Measurements from ENCODE around the gene TPD52L2. TPM values are rescaled to one million over a fixed set of nuclear protein-coding genes. Genes with fewer than 3 reads are reported as not detected.

The TPD52L2 gene
- polyA plus RNA-seq, 3 donors, result 137 to 167 (median 144) TPM

DNA sequence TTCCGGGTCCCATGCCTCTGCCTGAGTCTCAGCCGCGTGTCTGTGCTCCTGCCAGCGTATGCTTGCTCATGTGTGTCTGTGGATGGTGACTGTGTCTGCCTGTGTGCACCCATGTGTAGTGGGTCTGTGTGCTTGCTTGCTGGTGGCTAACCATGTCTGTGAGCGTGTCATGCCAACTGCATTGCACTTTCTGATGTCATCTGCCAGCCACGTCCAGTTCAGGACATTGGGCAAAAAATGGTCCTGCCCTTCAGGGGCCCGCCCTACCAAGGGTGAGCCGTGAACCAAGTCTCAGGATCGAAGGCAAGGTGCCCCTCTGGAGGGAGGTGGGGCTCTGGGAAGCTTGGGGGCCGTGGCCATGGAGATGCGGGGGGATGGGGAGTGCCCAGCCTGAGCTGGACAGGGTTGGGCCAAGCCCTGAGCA, 24.7 kb upstream of the TPD52L2 start:
- H3K36me3 ChIP-seq (replicated peaks in 1 of 2; ENCODE audit: control insufficient read depth in 1 of 2, insufficient read depth in 2 of 2, low read length in 2 of 2), result no peaks in the 10 kb centered on the region
- Mint-ChIP-seq H3K4me1 (peaks cover 11% of the 10 kb centered on the region), H3K9me3 (peaks cover 0 to 6% (median 2%) of the 10 kb centered on the region in 7 donors), H3K36me3 (peaks cover 0 to 3% of the 10 kb centered on the region in 2 donors), H3K27ac (no peak overlapping the region), H3K4me3 (peak overlapping the region in 1 of 2 donors; percentile 23), H3K27me3 (ENCODE audit: low read depth in 3 of 3) (peaks cover 5 to 35% (median 32%) of the 10 kb centered on the region in 3 donors)
- H3K4me2 ChIP-seq (replicated peaks; ENCODE audit: extremely low read depth, low read length, poor library complexity, severe bottlenecking), result no peak overlapping the region
- H3K4me3 ChIP-seq (replicated peaks in 1 of 3; ENCODE audit: low read depth in 2 of 3, low read length in 3 of 3), result no peak overlapping the region
- DNase-seq, result no peak
- no peaks in the 10 kb centered on the region for H3K9me3 ChIP-seq (replicated peaks in 1 of 2; ENCODE audit: control insufficient read depth in 1 of 2, insufficient read depth in 1 of 2, low read length in 2 of 2)
- intact Hi-C loops (cut with micrococcal nuclease), result no loop called here
- H4K20me1 ChIP-seq (ENCODE audit: insufficient read depth, low read length), result no peaks in the 10 kb centered on the region
- H3K27me3 ChIP-seq (ENCODE audit: control insufficient read depth in 2 of 2, insufficient read depth in 2 of 2, low read length in 2 of 2), result peaks cover 17 to 35% of the 10 kb centered on the region in 2 donors
- H3K79me2 ChIP-seq (ENCODE audit: insufficient read depth, low read length), result no peaks in the 10 kb centered on the region
- H3K4me1 ChIP-seq (ENCODE audit: control insufficient read depth in 1 of 2, insufficient read depth in 2 of 2, low read length in 2 of 2), result peaks cover 7% of the 10 kb centered on the region in 2 donors
- H2AFZ ChIP-seq (ENCODE audit: insufficient read depth, low read depth, low read length, poor library complexity, severe bottlenecking), result no peak overlapping the region
- 94% methylated on average over 11 of the region's 11 CpGs for WGBS (ENCODE audit: insufficient coverage)
- H3K27ac ChIP-seq (ENCODE audit: low read depth in 1 of 2, low read length in 2 of 2), result no peak overlapping the region
- no peak overlapping the region for H3K9ac ChIP-seq (ENCODE audit: insufficient read depth, low read length, poor library complexity, severe bottlenecking)
- TF ChIP-seq, protein P1, sequence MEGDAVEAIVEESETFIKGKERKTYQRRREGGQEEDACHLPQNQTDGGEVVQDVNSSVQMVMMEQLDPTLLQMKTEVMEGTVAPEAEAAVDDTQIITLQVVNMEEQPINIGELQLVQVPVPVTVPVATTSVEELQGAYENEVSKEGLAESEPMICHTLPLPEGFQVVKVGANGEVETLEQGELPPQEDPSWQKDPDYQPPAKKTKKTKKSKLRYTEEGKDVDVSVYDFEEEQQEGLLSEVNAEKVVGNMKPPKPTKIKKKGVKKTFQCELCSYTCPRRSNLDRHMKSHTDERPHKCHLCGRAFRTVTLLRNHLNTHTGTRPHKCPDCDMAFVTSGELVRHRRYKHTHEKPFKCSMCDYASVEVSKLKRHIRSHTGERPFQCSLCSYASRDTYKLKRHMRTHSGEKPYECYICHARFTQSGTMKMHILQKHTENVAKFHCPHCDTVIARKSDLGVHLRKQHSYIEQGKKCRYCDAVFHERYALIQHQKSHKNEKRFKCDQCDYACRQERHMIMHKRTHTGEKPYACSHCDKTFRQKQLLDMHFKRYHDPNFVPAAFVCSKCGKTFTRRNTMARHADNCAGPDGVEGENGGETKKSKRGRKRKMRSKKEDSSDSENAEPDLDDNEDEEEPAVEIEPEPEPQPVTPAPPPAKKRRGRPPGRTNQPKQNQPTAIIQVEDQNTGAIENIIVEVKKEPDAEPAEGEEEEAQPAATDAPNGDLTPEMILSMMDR (IDR thresholded peaks at IDR 0.05), result no peak

DNA sequence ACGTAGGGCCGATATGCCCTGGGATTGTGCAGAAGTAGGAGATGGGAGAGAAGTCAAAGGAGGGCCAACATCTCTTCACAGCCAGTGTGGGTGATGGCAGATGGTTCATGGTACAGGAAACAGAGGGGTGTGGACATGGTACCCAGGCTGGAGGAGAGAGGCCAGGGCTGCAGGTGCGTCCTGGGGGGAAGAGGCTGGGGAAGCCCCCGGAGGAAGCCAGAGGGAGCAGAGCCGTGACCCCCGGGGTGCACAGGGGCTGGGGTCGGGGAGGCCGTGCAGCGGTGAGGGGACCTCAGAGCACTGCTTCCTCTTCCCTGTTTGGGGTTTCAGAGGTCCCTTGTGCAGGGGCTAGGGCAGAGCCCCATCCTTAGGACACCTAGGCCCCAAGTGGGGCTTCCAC, 22.8 kb upstream of the TPD52L2 start:
- no peak overlapping the region for H3K9ac ChIP-seq (ENCODE audit: insufficient read depth, low read length, poor library complexity, severe bottlenecking)
- peaks cover 19 to 51% of the 10 kb centered on the region in 2 donors for H3K27me3 ChIP-seq (ENCODE audit: control insufficient read depth in 2 of 2, insufficient read depth in 2 of 2, low read length in 2 of 2)
- no peaks in the 10 kb centered on the region for H3K36me3 ChIP-seq (replicated peaks in 1 of 2; ENCODE audit: control insufficient read depth in 1 of 2, insufficient read depth in 2 of 2, low read length in 2 of 2)
- H3K27me3 Mint-ChIP-seq (ENCODE audit: low read depth in 3 of 3), result peaks cover 3 to 42% (median 40%) of the 10 kb centered on the region in 3 donors
- no peaks in the 10 kb centered on the region for H4K20me1 ChIP-seq (ENCODE audit: insufficient read depth, low read length)
- H3K36me3 Mint-ChIP-seq, result peaks cover 0 to 3% of the 10 kb centered on the region in 2 donors
- no peak overlapping the region for H3K27ac Mint-ChIP-seq
- 2% methylated on average over 7 of the region's 9 CpGs for WGBS (ENCODE audit: insufficient coverage)
- H3K9me3 Mint-ChIP-seq, result peaks cover 0 to 12% (median 3%) of the 10 kb centered on the region in 7 donors
- H3K27ac ChIP-seq (ENCODE audit: low read depth in 1 of 2, low read length in 2 of 2), result no peak overlapping the region
- intact Hi-C loops (cut with micrococcal nuclease), result no loop called here
- TF ChIP-seq, protein P1 (IDR thresholded peaks at IDR 0.05), result no peak
- peaks cover 16% of the 10 kb centered on the region for H3K4me1 Mint-ChIP-seq
- H2AFZ ChIP-seq (ENCODE audit: insufficient read depth, low read depth, low read length, poor library complexity, severe bottlenecking), result no peak overlapping the region
- peaks cover 21% of the 10 kb centered on the region in 2 donors for H3K4me1 ChIP-seq (ENCODE audit: control insufficient read depth in 1 of 2, insufficient read depth in 2 of 2, low read length in 2 of 2)
- no peak for DNase-seq
- no peak overlapping the region for H3K4me3 ChIP-seq (replicated peaks in 1 of 3; ENCODE audit: low read depth in 2 of 3, low read length in 3 of 3)
- H3K4me3 Mint-ChIP-seq, result peak overlapping the region in 1 of 2 donors; percentile 39
- no peak overlapping the region for H3K4me2 ChIP-seq (replicated peaks; ENCODE audit: extremely low read depth, low read length, poor library complexity, severe bottlenecking)
- no peaks in the 10 kb centered on the region for H3K79me2 ChIP-seq (ENCODE audit: insufficient read depth, low read length)
- no peaks in the 10 kb centered on the region for H3K9me3 ChIP-seq (replicated peaks in 1 of 2; ENCODE audit: control insufficient read depth in 1 of 2, insufficient read depth in 1 of 2, low read length in 2 of 2)
